ENCODE data around the gene CEP112. TPM values are rescaled to one million over a fixed set of nuclear protein-coding genes. Genes with fewer than 3 reads are reported as not detected.
A peak's percentile ranks its signal among the peaks of the same experiment; 100 is the strongest.
"Not testable (repeated sequence)": the region's sequence is repeated elsewhere in the genome, so short reads cannot be mapped to it uniquely, and the experiment has no call there.

Gene CEP112
- polyA plus RNA-seq, 12 donors = 7.2 to 23.3 (median 18.0) TPM; not detected in 1

DNA sequence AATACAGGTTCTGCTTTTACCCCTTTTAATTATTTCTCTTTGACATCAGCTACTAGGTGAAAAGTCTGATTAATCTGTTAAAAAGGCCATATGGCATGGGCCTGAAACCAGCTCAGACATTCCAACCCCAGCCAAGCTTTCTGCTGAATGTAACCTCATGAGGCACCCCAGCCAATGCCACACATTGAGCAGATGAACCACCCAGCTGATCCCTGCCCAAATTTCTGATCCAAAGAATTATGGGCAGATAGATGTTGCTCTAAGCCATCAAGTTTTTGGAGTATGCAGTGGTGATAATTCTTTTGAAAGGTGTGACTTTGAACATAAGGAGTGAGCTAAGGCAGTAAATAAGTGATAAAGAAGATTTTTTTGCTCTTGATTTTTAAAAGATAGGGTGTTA, 452.9 kb downstream of the CEP112 start:
- no peak for DNase-seq

DNA sequence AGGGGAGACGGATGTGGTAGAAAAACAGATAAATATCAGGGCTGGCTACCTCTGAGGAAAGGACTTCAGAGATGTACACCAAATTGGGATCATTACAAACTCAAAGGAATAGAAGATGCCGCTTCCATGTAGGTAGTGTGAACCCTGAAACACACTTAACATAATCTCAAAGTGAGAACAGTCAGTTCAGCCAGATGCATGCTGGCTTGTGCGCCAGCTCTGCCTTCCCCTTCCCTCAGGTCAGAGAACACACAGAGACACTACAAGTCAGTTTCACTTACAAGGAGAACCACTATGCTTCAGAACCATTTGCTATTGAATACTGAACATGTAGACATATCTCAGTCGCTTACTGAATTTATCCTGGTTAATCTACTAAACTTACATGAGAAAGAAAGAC, 454.5 kb downstream of the CEP112 start:
- DNase-seq = no peak

DNA sequence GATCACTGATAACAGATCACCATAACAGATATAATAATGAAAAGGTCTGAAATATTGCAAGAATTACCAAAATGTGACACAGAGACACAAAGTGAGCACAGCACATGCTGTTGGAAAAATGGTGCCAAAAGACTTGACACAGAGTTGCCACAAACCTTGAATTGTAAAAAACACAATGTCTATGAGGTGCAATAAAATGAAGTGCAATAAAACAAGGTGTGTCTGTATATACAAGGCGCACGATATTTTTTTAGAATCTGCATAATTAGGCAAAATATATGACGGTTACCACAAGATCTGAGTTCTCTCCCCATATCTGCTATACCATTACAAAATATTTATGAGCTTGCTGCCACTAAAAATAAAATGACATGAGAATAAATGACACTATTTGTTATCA, 458.6 kb downstream of the CEP112 start:
- DNase-seq = no peak

DNA sequence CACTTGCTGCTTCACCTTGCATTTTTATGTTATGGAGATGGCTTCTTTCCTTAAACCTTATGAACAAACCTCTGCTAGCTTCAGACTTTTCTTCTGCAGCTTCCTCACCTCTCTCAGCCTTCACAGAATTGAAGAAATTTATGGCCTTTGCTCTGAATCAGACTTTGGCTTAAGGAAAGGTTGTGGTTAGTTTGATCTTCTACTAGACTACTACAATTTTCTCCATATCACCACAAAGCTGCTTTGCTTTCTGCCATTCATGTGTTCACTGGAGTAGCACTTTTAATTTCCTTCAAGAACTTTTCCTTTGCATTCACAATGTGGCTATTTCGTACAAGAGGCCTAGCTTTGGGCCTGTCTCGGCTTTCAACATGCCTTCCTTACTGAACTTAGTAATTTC, 459.3 kb downstream of the CEP112 start:
- not testable (repeated sequence) for DNase-seq

DNA sequence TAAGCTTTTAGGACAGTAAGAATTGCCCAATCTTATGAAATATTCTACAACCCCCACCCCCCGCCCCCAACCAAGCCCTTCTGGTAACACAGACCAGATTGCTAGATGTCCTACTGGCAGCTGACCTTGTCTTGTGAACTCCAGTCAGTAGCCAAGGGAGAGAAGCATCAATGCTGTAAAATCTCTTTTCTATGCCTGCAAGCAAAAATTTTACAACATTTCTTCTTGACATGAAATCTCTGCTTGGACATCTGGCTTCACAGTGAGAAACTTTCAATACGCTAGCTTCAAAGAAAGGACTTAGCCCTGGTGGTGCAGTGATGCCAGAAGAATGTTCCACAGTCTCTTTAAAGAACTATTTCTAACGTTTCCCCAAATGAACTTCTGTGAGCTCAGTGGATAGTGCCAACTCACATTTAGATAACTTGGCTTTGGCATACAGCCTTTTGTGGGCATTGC, 461.2 kb downstream of the CEP112 start:
- no peak for DNase-seq

DNA sequence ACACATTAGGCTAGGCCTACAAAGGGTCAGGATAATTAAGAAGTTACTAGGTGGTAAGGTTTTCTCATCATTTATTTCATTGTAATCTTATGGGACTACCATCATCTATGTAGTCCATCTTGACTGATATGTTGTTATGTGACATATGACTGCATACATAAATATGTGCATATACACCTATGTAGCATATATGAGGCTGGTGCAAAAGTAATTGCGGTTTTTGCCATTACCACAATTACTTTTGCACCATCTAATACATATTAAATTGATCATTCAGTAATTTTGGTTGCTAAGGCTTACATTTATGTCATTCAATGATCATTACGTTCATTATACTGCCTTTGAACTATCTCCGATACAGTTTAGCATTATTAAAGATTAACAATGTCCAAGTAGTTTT, 462.7 kb downstream of the CEP112 start:
- no peak for DNase-seq

DNA sequence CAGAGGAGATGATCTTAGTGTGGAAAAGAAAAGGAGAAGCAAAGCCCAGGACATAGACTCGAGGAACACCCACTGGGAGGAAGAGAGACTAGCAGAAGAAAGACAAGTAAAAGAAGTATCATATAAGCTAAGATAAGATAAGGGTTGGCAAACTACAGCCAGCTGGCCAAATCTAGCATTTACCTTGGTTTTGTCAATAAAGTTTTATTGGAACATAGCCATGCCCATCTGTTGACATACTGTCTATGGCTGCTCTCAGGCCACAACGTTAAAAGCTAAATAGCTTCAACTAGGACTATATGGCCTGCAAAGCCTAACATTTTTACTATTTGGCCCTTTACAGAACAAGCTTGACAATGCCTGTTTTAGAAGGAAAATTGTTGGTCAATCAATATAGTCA, 464.1 kb downstream of the CEP112 start:
- DNase-seq = no peak

DNA sequence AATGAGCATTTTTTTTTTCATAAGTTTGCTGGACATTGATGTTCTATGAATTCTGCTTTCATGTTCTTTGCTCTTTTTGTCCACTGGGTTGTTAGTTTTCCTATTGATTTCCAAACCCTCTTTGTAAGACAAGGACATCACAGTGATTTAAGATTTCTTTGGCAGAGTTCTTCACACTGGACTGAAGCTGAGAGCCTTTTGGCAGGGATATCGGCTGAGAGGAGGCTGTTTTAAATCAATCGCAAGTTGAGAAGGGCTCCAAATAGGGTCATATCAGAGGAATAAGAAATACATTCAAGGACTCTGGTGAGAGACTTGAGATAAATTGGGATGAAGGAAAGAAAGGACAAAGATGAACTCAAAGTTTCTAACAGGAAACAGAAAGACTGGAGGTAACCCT, 464.7 kb downstream of the CEP112 start:
- peak; percentile 15 for DNase-seq

DNA sequence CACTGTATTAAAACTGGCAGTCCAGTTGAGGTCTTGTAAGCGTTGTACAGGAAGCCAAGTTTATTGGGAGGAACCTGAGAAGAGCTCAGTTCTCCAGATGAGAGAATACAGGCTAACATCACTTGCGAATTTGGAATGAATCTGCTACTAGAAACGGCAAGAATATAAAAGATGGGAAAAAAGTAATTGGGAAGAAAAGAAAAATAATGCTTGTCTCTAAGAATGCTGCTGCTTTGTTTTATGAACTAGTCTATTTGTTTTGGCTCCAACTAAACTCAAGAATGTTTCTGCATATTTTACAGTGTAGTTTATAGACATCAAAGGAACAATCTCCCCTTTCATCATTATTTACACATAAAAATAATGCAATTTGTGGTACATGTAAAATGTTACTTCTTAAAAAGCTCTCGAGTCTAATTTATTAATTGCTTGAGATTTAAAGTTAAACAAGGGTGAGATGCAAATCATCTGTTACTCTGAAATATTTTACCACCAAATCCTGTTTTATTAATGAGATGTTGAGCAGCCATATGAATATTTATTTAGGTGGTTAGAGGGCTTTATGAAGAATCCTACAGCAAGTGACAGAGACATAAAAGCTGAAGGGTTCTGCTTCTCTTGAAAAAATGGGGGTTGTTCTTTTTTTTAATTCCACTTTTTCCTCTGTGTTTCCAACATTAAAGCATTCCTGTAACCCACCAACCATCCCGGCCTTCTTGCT, 468.3 kb downstream of the CEP112 start:
- peak; percentile 38 for DNase-seq

DNA sequence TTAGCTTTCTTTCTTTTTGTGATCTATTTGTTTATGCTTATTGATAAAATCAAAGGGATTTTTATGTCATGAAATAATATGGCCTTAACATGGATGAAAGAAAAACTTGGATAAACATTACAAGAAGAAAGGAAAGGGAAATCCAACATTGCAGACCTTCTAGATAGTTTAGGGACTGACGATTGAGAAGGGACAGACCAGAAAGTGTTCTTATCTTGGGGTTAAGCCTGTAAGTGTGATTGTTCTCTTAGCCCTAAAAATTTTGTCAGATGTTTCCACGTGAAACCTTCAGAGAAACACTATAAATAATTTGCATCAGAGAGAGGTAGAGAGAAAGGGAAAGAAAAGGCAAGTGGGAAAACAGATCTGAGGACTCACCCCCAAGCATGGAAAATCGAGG, 473.3 kb downstream of the CEP112 start:
- no peak for DNase-seq

DNA sequence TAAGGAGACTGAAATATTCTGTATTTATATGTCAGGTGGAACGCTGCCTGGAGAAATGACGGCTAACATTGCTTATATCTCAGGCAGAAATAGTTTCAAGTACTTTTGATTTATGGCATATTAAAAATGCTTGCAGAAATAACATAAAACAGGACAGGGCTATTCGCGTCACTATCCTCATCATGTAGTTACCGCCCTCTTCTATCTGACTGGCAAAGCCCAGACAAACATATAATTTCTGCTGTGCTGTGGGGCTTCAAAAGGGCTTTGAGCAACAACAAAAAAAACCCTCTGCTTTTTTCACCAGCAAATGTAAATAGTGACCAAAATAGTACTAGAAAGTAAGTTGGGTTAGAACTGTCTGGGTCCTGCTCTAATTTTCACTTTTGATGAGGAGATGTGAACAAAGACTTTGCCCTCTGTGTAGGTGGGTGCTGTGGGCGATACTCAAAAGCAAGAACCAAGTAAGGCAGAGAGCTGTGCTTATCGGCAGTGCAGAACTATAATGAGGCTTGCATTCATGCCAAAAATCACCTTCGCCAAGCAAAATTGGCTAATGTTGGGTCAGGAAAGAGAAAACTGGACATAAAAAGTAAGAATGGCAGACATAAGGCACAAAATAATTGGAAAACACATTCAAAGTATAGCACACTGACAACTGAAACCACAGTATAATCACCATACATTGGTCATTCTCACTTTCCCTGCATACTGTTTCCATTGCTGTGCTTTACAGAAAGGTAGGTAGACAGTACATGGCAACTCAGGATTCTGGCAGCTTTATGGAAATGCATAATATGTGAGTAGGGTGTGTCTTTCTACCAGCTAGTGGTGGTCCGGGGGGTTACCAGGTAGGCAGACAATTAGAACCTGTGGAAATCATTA, 479.3 kb downstream of the CEP112 start:
- DNase-seq = no peak

DNA sequence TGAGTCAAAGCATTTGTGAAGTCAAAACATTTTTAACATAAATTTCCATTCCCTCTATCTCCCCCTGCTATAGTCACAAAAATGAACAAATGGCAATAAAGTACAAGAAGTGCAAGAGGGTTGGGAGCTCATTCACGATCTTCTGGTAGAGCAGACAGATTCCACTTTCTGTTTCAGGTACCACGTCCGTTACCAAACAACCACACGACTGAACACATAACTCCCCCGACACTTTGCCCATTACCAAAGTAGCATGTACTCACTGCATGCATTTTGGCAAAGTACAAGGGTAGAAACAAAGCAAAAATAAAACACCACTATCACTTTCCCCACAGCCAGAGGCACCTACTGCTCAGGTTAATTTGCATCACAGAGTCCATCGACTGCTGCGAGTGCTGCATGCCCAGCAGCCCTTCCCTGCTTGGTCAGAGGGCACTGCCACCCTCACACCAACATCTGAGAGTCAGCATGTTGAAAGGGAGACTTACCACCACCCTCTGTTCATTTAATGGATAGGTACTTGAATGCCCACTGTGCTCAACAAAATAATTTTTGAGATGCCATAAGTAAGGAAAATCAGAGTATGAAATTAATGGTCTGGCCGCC, 480.2 kb downstream of the CEP112 start:
- no peak for DNase-seq

DNA sequence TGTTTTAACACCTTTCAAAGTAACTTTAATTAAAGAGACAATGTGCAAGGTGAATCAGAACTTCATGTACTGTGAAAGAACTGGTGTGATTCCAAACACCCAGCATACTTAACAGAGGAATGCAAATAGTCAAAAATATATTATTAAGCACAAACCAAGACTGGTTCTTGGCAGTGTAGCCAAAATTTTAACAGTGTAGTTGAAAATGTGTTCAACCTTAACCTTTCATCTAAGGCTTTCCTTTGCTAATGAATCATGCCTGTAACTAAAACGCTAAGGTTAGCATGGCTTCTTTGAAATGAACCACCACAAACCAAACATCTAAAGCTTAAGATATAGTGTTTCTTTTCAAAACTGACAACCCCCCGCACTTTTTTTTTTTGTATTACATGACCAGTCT, 484.2 kb downstream of the CEP112 start:
- no peak for DNase-seq

DNA sequence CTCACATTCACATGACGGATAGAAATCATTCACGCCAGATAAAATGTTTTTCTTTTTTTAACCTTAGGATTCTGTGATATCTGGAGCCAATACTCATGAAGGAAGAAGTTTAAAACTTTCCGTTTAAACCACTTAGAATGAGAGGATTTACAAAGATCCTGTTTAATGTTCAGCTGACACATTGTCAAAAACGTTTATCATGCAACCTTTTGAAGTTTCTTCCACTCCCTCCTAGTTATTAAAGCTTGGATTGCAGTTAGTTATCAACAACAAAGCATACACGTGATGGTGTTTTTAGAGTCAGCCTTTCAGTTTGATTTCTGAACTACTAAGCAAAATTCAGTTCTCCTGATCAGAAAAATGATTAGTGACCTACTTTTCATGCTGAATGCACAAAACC, 487.2 kb downstream of the CEP112 start:
- no peak for DNase-seq

DNA sequence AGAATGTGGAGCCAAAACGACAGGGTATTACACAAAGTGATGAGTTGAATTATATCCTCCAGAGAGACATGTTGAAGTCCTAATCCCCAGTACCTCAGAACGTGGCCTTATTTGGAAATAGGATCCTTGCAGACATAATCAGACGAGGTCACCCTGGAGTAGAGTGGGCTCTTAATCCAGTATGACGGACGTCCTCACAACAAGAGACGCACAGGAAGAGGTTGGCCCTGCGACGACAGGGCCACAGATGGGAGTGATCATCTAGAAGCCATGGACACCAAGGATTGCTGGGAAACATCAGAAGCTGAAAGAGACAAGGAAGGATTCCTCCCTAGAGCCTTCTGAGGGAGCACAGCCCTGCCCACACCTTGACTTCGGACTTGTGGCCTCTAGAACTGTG, 488.0 kb downstream of the CEP112 start:
- no peak for DNase-seq

DNA sequence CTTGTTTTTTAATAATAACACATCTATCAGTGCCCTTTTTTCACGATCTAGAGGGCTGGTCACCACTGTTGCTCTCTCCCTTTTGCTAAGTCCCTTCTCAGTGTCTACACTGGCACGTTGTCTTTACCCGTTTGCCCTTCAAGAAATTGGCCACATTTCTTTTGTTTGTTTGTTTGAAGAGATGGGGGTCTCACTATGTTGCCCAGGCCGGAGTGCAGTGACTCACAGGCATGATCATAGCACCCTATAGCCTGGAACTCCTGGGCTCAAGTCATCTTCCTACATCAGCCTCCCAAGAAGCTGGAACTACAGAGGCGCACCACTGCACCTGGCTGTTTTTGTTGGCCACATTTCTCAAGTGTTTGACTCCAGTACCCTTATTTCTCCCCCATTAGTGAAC, 492.5 kb downstream of the CEP112 start:
- DNase-seq = no peak

DNA sequence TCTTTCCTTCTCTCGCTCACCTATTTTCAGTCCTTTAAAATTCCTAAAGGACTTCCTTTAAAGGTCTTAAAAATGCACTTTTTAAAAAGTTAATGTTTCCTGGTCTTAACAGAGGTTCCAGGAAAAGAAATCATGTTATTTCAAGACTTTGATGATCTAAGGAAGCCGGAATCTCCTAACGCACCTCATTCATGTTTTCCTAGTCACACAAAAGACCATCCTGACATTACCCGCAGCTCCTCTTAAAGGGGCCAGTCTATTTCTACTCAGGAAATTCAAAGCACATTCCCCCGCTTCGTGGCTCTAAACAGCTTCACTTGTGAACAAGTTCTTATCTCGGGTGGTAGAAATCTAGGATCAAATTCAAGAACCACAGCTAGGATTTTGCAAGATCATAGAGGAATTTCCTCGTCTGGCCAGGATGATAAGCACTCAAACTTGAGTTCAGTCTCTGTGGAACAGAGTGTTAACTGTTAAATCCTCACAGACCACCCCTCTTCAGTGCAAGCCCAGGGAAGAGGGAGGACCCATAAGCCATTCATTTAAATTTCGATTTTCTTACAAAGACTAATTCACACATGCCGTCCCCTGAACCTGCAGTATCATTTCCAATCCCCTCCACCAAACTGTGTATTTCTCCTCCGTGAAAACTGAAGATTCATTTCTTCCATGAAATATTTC, 493.4 kb downstream of the CEP112 start:
- DNase-seq = no peak

DNA sequence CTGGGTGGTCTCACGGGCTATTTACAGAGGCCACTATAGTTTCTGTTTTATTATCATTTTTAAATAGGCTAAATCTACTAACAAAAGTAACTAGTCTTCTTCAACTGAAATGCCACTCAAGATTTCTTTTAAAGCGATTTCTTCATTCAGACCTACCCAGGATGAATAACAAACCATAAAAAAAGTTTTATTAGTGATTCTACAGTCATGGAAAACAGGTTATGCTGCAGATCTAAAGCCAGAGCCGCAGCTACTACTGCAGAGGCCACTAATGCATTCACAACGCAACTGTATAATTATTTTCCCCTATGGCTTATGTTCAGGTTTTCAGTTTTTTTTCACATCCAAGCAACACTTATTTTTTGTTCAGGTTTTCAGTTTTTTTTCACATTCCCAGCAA, 494.3 kb downstream of the CEP112 start:
- no peak for DNase-seq

DNA sequence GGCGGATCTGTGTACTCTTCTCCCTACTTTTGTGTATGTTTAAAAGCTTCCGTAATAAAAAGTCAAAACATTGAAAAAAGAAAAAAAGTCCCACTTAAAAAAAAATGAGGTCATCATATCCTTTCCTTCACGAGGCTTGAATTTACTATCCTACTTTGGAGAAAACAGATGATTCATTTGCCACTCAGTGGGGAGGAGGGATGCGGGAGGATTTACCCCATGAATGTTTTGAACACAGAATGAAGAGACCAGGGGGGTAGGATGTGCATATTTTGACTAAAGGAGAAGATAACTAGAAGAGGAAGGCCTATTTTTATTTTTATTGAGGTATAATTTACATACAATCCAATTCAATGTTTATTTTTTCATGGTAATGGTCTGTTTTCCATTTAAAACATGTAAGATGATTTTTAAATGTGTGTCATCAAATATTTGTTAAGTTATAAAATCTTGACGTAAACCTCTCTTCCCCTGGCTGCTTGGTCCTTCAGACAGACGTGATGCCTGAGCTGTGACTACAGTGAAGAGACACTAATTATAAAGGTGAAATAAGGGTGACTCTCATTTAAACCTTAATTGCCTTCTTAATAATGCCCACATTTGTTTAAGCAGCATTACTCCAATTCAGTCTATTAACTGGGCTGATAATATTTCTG, 495.1 kb downstream of the CEP112 start:
- DNase-seq = no peak

DNA sequence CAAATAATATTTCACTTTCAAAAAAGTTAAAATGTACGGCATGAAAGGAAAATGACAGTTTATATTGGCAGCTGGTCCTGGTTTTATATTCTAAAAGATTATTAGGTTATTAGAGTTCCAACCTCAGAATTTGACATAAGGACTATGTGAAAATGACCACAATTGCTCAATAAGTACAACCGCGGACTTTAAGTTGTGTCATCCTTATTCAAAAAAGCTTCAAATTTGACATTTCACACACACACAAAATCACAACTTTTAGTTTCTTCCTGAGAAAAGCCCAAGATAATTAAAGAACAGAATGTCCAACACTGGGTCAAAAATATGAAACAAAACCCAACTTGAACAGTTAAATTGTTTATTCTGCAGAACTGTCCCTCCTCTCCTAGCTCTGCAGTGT, 497.3 kb downstream of the CEP112 start:
- DNase-seq = no peak

DNA sequence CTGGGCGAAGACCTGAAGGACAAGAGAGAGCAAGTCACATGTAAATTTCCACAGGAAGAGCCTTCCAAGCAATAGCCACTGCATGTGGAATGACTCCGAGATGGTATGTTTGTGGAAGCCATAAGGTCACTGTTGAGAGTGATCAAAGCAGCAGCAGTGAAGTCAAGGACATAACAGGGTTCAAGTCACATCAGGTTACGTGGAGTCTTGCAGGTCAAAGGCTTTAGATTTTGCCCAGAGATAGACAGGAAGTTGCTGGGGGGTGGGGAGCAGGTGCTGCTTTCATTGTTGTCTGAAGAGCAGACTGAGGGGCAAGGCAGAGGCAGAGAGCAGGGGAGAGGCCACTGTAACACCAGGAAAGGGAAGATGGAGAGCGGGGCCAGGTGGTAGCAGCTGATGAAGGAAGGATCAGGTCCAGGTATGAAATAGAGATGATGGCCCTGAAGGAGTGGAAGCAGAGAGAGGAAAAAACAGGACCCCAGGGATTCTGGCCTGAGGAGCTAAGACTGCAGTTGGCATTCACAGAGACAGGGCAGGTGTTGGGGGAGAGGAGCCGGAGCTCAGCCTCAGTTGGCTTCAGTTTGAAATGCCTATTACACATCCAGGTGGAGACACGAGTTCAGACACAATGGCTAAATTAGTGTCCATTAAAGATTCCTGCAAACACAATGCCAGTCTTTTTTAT, 501.2 kb downstream of the CEP112 start:
- no peak for DNase-seq
